Measurements from ENCODE around the gene HRK. TPM values are rescaled to one million over a fixed set of nuclear protein-coding genes. Genes with fewer than 3 reads are reported as not detected.

Gene HRK
- total and polyA plus RNA-seq, 10 of the 15 experiments (the other 5 are each of a cell fraction or from before 2014, with no cell fraction given), result not detected

- DNase-seq (ENCODE audit: low read depth, low spot score), result no peak
- H3K79me2 ChIP-seq (ENCODE audit: control insufficient read depth, insufficient read depth, low read length), result no peaks in the 10 kb centered on the region
- H3K9me3 ChIP-seq (replicated peaks; ENCODE audit: control insufficient read depth, insufficient read depth, low read length), result no peaks in the 10 kb centered on the region
- H2AFZ ChIP-seq (ENCODE audit: control insufficient read depth, low read depth, low read length), result no peak overlapping the region
- ChIA-PET CTCF (interaction anchor here (0.6 kb wide), 1 partner anchor 233 kb away, joined by 3 read pairs; no protein-coding TSS in a partner anchor), RAD21 (ENCODE audit: unreplicated experiment) (no interaction called here), POLR2A (no interaction called here), SMC1A (ENCODE audit: uncharacterized antibody, unreplicated experiment) (interaction anchor here (0.7 kb wide), 1 partner anchor 29 kb away, joined by 3 read pairs; no protein-coding TSS in a partner anchor)
- no TSS peak for BruUV-seq (replicated peaks)
- no peak overlapping the region for H3K4me3 ChIP-seq
- no peak for ATAC-seq
- TF ChIP-seq FOXM1 (IDR thresholded peaks at IDR 0.05; ENCODE audit: low read depth, low read length) (no peak), SRF (IDR thresholded peaks at IDR 0.05; ENCODE audit: low read depth in 2 of 2, low read length in 2 of 2) (no peak), EED (IDR thresholded peaks at IDR 0.05; ENCODE audit: low read depth) (no peak), DPF2 (IDR thresholded peaks at IDR 0.05) (no peak), MTA2 (IDR thresholded peaks at IDR 0.05; ENCODE audit: low read depth) (no peak), ZNF207 (IDR thresholded peaks at IDR 0.05; ENCODE audit: borderline replicate concordance) (no peak), SREBF2 (IDR thresholded peaks at IDR 0.05; ENCODE audit: low read length) (no peak), SIN3A (IDR thresholded peaks at IDR 0.05; ENCODE audit: low read depth, low read length) (no peak), FOXK2 (IDR thresholded peaks at IDR 0.05) (no peak), NBN (IDR thresholded peaks at IDR 0.05) (no peak), RFX5 (IDR thresholded peaks at IDR 0.05; ENCODE audit: low read depth, low read length) (no peak), SREBF1 (IDR thresholded peaks at IDR 0.05; ENCODE audit: low read length) (no peak), TCF3 (IDR thresholded peaks at IDR 0.05; ENCODE audit: borderline replicate concordance, insufficient read depth, low read depth, low read length) (no peak), JUNB (IDR thresholded peaks at IDR 0.05) (no peak), E4F1 (IDR thresholded peaks at IDR 0.05; ENCODE audit: borderline replicate concordance, partially characterized antibody) (no peak), HDGF (IDR thresholded peaks at IDR 0.05) (no peak), SIX5 (IDR thresholded peaks at IDR 0.05; ENCODE audit: low read depth, low read length, severe bottlenecking) (no peak), BACH1 (IDR thresholded peaks at IDR 0.05; ENCODE audit: borderline replicate concordance) (no peak), SMAD1 (IDR thresholded peaks at IDR 0.05; ENCODE audit: low read depth, partially characterized antibody) (no peak)
- no peaks in the 10 kb centered on the region for H3K27me3 ChIP-seq (replicated peaks in 1 of 2; ENCODE audit: control insufficient read depth in 2 of 2, insufficient read depth in 2 of 2, low read length in 1 of 2)
- no peak overlapping the region for H3K27ac ChIP-seq (ENCODE audit: control insufficient read depth, insufficient read depth)
- H3K4me1 ChIP-seq (ENCODE audit: control insufficient read depth, insufficient read depth, low read length), result peaks cover 28% of the 10 kb centered on the region
- intact Hi-C loops (cut with micrococcal nuclease; ENCODE audit: unreplicated experiment) (no loop called here), in situ Hi-C loops (cut with MboI) (no loop called here)
- H4K20me1 ChIP-seq (ENCODE audit: control insufficient read depth, insufficient read depth), result peaks cover 5% of the 10 kb centered on the region; the same call in 1 of the 2 replicates
- H3K36me3 ChIP-seq (ENCODE audit: control insufficient read depth in 2 of 2, insufficient read depth in 2 of 2, low read length in 1 of 2), result peaks cover 0 to 3% of the 10 kb centered on the region in 2 experiments; a peak in 1 of 4 replicates
- FAIRE-seq, result no peak
- WGBS (ENCODE audit: insufficient coverage, insufficient replicate concordance, low lambda C conversion rate, missing lambda C conversion rate), result 96% methylated on average over 8 of the region's 8 CpGs
- no peak overlapping the region for H3K9ac ChIP-seq (ENCODE audit: control insufficient read depth, insufficient read depth, low read length)
- H3K4me2 ChIP-seq (ENCODE audit: control insufficient read depth, insufficient read depth), result no peak overlapping the region
Observed at GRCh38 chr12:116926283-116927243, 45.3 kb upstream of the HRK start.

Data from GM12878 (cell line).